Measurements from ENCODE around the gene ARAP1. TPM values are rescaled to one million over a fixed set of nuclear protein-coding genes. Genes with fewer than 3 reads are reported as not detected.

ARAP1 gene
- total RNA-seq, 1 donor from 2014 or later, result 76.8 TPM

GRCh38 chr11:72705442-72706365 lies 46.5 kb downstream of the ARAP1 start:
- no peak for DNase-seq (ENCODE audit: low read depth in 2 of 2)

GRCh38 chr11:72704783-72705265 lies 47.4 kb downstream of the ARAP1 start:
- DNase-seq (ENCODE audit: low read depth in 2 of 2), result no peak

GRCh38 chr11:72704028-72704782 lies 48.0 kb downstream of the ARAP1 start:
- no peak for DNase-seq (ENCODE audit: low read depth in 2 of 2)

GRCh38 chr11:72703267-72704008 lies 48.8 kb downstream of the ARAP1 start:
- DNase-seq (ENCODE audit: low read depth in 2 of 2), result no peak

GRCh38 chr11:72702577-72703241 lies 49.5 kb downstream of the ARAP1 start:
- DNase-seq (ENCODE audit: low read depth in 2 of 2), result no peak

GRCh38 chr11:72702096-72702495 lies 50.1 kb downstream of the ARAP1 start:
- DNase-seq (ENCODE audit: low read depth in 2 of 2), result no peak

GRCh38 chr11:72701466-72701865 lies 50.7 kb downstream of the ARAP1 start:
- no peak for DNase-seq (ENCODE audit: low read depth in 2 of 2)

- peak in 1 of 2 donors; percentile 45 for DNase-seq (ENCODE audit: low read depth in 2 of 2)
Observed at GRCh38 chr11:72700146-72700545, 52.1 kb downstream of the ARAP1 start.

- DNase-seq (ENCODE audit: low read depth in 2 of 2), result no peak
Observed at GRCh38 chr11:72697814-72698213, 54.4 kb downstream of the ARAP1 start.

- DNase-seq (ENCODE audit: low read depth in 2 of 2), result no peak
Observed at GRCh38 chr11:72696866-72697700, 55.1 kb downstream of the ARAP1 start.

- DNase-seq (ENCODE audit: low read depth in 2 of 2), result no peak
Observed at GRCh38 chr11:72695354-72695753, 56.9 kb downstream of the ARAP1 start.

GRCh38 chr11:72693271-72693968 lies 58.8 kb downstream of the ARAP1 start:
- DNase-seq (ENCODE audit: low read depth in 2 of 2), result no peak

GRCh38 chr11:72692498-72693237 lies 59.5 kb downstream of the ARAP1 start:
- no peak for DNase-seq (ENCODE audit: low read depth in 2 of 2)

GRCh38 chr11:72690166-72690565 lies 62.0 kb downstream of the ARAP1 start:
- DNase-seq (ENCODE audit: low read depth in 2 of 2), result no peak

- no peak for DNase-seq (ENCODE audit: low read depth in 2 of 2)
Observed at GRCh38 chr11:72688929-72689328, 63.3 kb downstream of the ARAP1 start.

GRCh38 chr11:72688486-72688885 lies 63.7 kb downstream of the ARAP1 start:
- DNase-seq (ENCODE audit: low read depth in 2 of 2), result no peak

GRCh38 chr11:72687326-72687725 lies 64.9 kb downstream of the ARAP1 start:
- no peak for DNase-seq (ENCODE audit: low read depth in 2 of 2)

- no peak for DNase-seq (ENCODE audit: low read depth in 2 of 2)
Observed at GRCh38 chr11:72686639-72687220, 65.5 kb downstream of the ARAP1 start.
